Brain microvascular endothelial cell (primary cell): ENCODE data around the gene ARHGEF18.

Experiments used
- DNase-seq: peaks from one replicate; pipeline ENCODE4 v3.0.0-alpha.2; 2020
- H3K27ac ChIP-seq: fragments of 250-450 bp; sonication (Bioruptor Pico); 2 replicates; pipeline ENCODE4 v1.5.1; 2020; ENCODE audit warnings: mild to moderate bottlenecking, moderate library complexity
- H3K27me3 ChIP-seq: fragments of 250-450 bp; sonication (Bioruptor Pico); replicated peaks from 2 replicates; pipeline ENCODE4 v1.5.1; 2020; ENCODE audit warnings: mild to moderate bottlenecking
- H3K36me3 ChIP-seq: fragments of 250-450 bp; sonication (Bioruptor Pico); replicated peaks from 2 replicates; pipeline ENCODE4 v1.5.1; 2020; ENCODE audit warnings: mild to moderate bottlenecking
- H3K4me3 ChIP-seq: 2 replicates; pipeline ENCODE4 v1.5.1; 2011; ENCODE audit warnings: low read depth, mild to moderate bottlenecking, control low read depth, low read length, moderate library complexity
- CTCF ChIP-seq: IDR thresholded peaks from 2 replicates; pipeline ENCODE4 v1.5.1; 2011; ENCODE audit warnings: low read depth, mild to moderate bottlenecking, moderate library complexity, low read length, control low read depth, inconsistent platforms; ENCODE audit errors: missing control alignments
- in situ Hi-C: cut with HindIII; loops from 2 replicates; pipeline ENCODE4 v1.10.0; 2017; ENCODE audit warnings: low sequenced_read_pairs, low pct_ligation_motif_present

Gene ARHGEF18

GRCh38 chr19:7393939-7394730 is 45.4 kb downstream of the ARHGEF18 start:
- H3K27me3 ChIP-seq = no peaks in the 10 kb centered on the region
- no peak for DNase-seq
- H3K36me3 ChIP-seq = no peaks in the 10 kb centered on the region
- in situ Hi-C loops = no loop called here
- H3K4me3 ChIP-seq = peak overlapping the region; percentile 88
- TF ChIP-seq CTCF = no peak
- H3K27ac ChIP-seq = no peak overlapping the region

DNA sequence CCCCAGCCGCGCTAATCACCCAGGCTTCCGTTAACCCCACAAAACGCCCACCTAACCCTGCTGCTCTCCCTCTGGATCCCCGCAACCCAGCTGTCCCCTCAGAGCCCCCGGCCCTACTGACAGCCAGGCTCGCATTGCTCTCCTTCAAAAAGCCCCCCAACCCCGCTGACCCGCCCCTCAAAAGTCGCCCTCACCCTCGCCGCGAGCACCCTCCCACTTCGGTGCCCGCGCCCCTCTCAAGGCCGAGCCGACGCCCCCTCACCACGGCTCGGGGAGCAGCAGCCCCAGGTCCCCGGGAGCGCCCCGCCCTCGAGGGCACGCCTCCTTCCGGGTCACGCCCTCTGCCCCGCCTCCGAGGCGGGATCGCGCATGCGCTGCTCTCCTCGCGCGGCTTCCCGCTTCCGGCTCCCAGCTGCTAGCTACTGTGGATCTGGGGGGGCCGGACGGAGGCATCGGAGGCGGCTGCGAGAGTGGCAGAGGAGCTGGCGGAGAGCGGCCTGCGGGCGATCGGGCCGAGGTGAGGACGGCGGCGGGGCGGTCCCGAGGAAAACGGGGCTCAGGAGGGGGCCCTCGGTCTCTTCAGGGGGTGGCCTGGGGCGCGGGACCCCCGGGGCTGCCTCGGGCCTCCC is 46.1 kb downstream of the ARHGEF18 start:
- peak overlapping the region; percentile 88 for H3K4me3 ChIP-seq
- H3K36me3 ChIP-seq = no peaks in the 10 kb centered on the region
- H3K27me3 ChIP-seq = no peaks in the 10 kb centered on the region
- H3K27ac ChIP-seq = peak overlapping the region; percentile 59
- no peak for TF ChIP-seq CTCF
- DNase-seq = peak; percentile 74
- in situ Hi-C loops = no loop called here

DNA sequence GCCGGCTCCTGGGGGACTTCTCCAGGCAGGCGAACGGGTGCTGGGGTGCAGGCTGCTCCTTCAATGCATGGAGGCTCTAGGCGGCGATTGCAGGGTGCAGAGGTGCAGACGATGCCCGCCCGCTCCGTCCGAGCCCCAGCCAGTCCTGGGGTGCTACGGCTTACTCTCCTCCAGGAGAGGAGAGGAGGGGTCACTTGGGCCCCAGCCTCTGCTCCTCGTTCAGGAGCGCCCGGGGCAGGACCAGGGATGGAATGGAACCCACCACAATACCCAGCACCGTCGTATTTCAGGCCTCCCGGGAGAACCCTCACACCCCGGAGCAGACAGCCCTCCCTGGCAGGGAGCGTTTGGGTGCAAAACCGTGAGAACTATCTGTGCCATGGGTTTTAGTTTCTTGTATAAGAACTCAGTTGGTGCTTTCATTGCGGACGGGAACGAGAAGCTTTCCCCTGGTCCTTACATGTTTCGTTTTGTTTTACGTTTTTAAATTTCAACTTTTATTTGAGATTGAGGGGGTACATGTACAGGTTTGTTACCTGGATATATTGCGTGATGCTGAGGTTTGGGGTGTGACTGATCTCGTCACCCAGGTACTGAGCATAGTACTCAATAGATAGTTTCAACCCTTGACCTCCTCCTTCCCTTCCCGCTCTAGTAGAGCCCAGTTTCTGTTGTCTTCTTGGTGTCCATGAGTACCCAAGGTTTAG is 46.8 kb downstream of the ARHGEF18 start:
- H3K4me3 ChIP-seq = peak overlapping the region; percentile 88
- H3K27ac ChIP-seq = peak overlapping the region; percentile 59
- no peaks in the 10 kb centered on the region for H3K36me3 ChIP-seq
- TF ChIP-seq CTCF = no peak
- in situ Hi-C loops = no loop called here
- H3K27me3 ChIP-seq = no peaks in the 10 kb centered on the region
- DNase-seq = no peak

DNA sequence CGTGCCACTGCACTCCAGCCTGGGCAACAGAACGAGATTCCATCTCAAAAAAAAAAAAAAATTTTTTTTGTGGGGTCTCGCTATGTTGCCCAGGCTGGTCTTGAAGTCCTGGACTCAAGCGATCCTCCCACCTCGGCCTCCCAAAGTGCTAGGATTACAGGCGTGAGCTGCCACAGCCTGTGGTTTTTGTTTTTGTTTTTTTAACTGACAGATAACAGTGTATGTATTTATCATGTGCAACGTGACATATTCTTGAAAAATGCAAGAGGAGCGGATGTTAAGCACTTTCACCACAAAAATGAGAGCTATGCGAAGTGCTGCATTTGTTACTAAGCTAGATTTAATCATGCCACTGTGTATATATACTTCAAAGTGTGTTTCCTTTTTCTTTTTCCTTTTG is 49.0 kb downstream of the ARHGEF18 start:
- no peaks in the 10 kb centered on the region for H3K36me3 ChIP-seq
- no peak for TF ChIP-seq CTCF
- DNase-seq = peak; percentile 89
- peak overlapping the region; percentile 81 for H3K27ac ChIP-seq
- in situ Hi-C loops = no loop called here
- H3K27me3 ChIP-seq = no peaks in the 10 kb centered on the region
- H3K4me3 ChIP-seq = no peak overlapping the region
